NCI-H2107 treated with DMSO at 0.1 percent for 48 hours (cell line): ENCODE results near the gene SCNN1B.
"Not testable (repeated sequence)": the region's sequence is repeated elsewhere in the genome, so short reads cannot be mapped to it uniquely, and the experiment has no call there.

Experiments
- DNase-seq: peaks from one replicate; lab custom pipeline; 2025; ENCODE audit not compliant: unreplicated experiment; lab: John Stamatoyannopoulos, UW

The SCNN1B gene

GRCh38 chr16:23302045-23302956 is at the start of gene SCNN1B:
SCNN1B (plus strand) TSS chr16:23302302; CDS start chr16:23348600, 46,298 bp downstream.
- no peak for DNase-seq

GRCh38 chr16:23252310-23252709 is 49.8 kb upstream of the SCNN1B start:
- DNase-seq: no peak

GRCh38 chr16:23253650-23254049 is 48.5 kb upstream of the SCNN1B start:
- not testable (repeated sequence) for DNase-seq

GRCh38 chr16:23254338-23254737 is 47.8 kb upstream of the SCNN1B start:
- no peak for DNase-seq

GRCh38 chr16:23255000-23255399 is 47.1 kb upstream of the SCNN1B start:
- no peak for DNase-seq

GRCh38 chr16:23256440-23256839 is 45.7 kb upstream of the SCNN1B start:
- DNase-seq: no peak

GRCh38 chr16:23257682-23258081 is 44.4 kb upstream of the SCNN1B start:
- DNase-seq: no peak

- DNase-seq: no peak
These were observed 43.2 kb upstream of the SCNN1B start for GRCh38 chr16:23258919-23259237.

GRCh38 chr16:23267647-23268046 is 34.5 kb upstream of the SCNN1B start:
- no peak for DNase-seq

GRCh38 chr16:23268561-23268960 is 33.5 kb upstream of the SCNN1B start:
- no peak for DNase-seq

GRCh38 chr16:23269248-23269953 is 32.7 kb upstream of the SCNN1B start:
- no peak for DNase-seq

GRCh38 chr16:23270654-23271053 is 31.4 kb upstream of the SCNN1B start:
- no peak for DNase-seq

- DNase-seq: no peak
These were observed 27.1 kb upstream of the SCNN1B start for GRCh38 chr16:23274968-23275367.

- DNase-seq: no peak
These were observed 25.3 kb upstream of the SCNN1B start for GRCh38 chr16:23276821-23277220.

GRCh38 chr16:23278031-23278430 is 24.1 kb upstream of the SCNN1B start:
- DNase-seq: no peak

GRCh38 chr16:23279721-23280153 is 22.4 kb upstream of the SCNN1B start:
- DNase-seq: peak; percentile 95

- no peak for DNase-seq
These were observed 21.6 kb upstream of the SCNN1B start for GRCh38 chr16:23280483-23280967.

- no peak for DNase-seq
These were observed 19.5 kb upstream of the SCNN1B start for GRCh38 chr16:23282568-23282967.

- no peak for DNase-seq
These were observed 18.5 kb upstream of the SCNN1B start for GRCh38 chr16:23283571-23283970.

GRCh38 chr16:23284584-23284983 is 17.5 kb upstream of the SCNN1B start:
- no peak for DNase-seq

GRCh38 chr16:23286131-23286532 is 16.0 kb upstream of the SCNN1B start:
- no peak for DNase-seq

GRCh38 chr16:23288209-23288608 is 13.9 kb upstream of the SCNN1B start:
- DNase-seq: no peak
